GM19463 (cell line): Measurements from ENCODE around the gene L3MBTL1.

Experiments
- ATAC-seq: cut with Tn5 transposase; IDR thresholded peaks from one replicate; pipeline ENCODE4 v1.9.1; 2021; ENCODE audit warnings: mild to moderate bottlenecking, moderate library complexity; ENCODE audit not compliant: unreplicated experiment

Gene L3MBTL1

GRCh38 chr20:43558412-43559146 lies 51.1 kb downstream of the L3MBTL1 start, which contains the start of gene SGK2:
Gene SGK2 (plus strand): TSS chr20:43559027. CDS start chr20:43566496, 7,469 bp downstream.
- ATAC-seq = no peak

- ATAC-seq = no peak
Measured at GRCh38 chr20:43559147-43559987, 51.9 kb downstream of the L3MBTL1 start.

GRCh38 chr20:43560974-43561373 lies 53.5 kb downstream of the L3MBTL1 start:
- ATAC-seq = no peak

- ATAC-seq = no peak
Measured at GRCh38 chr20:43563429-43563828, 55.9 kb downstream of the L3MBTL1 start.

- no peak for ATAC-seq
Measured at GRCh38 chr20:43563991-43564390, 56.5 kb downstream of the L3MBTL1 start.

- ATAC-seq = no peak
Measured at GRCh38 chr20:43564455-43564854, 57.0 kb downstream of the L3MBTL1 start.

GRCh38 chr20:43564993-43565757 lies 57.7 kb downstream of the L3MBTL1 start:
- no peak for ATAC-seq

GRCh38 chr20:43565758-43566104 lies 58.2 kb downstream of the L3MBTL1 start:
- no peak for ATAC-seq

- no peak for ATAC-seq
Measured at GRCh38 chr20:43567477-43567876, 60.0 kb downstream of the L3MBTL1 start.

- ATAC-seq = no peak
Measured at GRCh38 chr20:43568706-43569105, 61.2 kb downstream of the L3MBTL1 start.

- ATAC-seq = no peak
Measured at GRCh38 chr20:43569282-43569681, 61.8 kb downstream of the L3MBTL1 start.

GRCh38 chr20:43570496-43570895 lies 63.0 kb downstream of the L3MBTL1 start:
- no peak for ATAC-seq

- ATAC-seq = no peak
Measured at GRCh38 chr20:43571310-43571709, 63.8 kb downstream of the L3MBTL1 start.

GRCh38 chr20:43571771-43572170 lies 64.3 kb downstream of the L3MBTL1 start:
- ATAC-seq = no peak

- ATAC-seq = no peak
Measured at GRCh38 chr20:43572891-43573290, 65.4 kb downstream of the L3MBTL1 start.

GRCh38 chr20:43576108-43576507 lies 68.6 kb downstream of the L3MBTL1 start:
- no peak for ATAC-seq

GRCh38 chr20:43579861-43580793 lies 72.6 kb downstream of the L3MBTL1 start:
- no peak for ATAC-seq

- ATAC-seq = no peak
Measured at GRCh38 chr20:43583133-43583864, 75.8 kb downstream of the L3MBTL1 start.

GRCh38 chr20:43583982-43584432 lies 76.5 kb downstream of the L3MBTL1 start:
- no peak for ATAC-seq
